Epithelial cell of proximal tubule (primary cell): ENCODE data around the gene CDK6. TPM values are rescaled to one million over a fixed set of nuclear protein-coding genes. Genes with fewer than 3 reads are reported as not detected.
"Not testable (repeated sequence)": the region's sequence is repeated elsewhere in the genome, so short reads cannot be mapped to it uniquely, and the experiment has no call there.

Experiments used
- DNase-seq: peaks from one replicate; pipeline ENCODE4 v3.0.0-alpha.2; 2011; ENCODE audit warnings: low read depth
- H3K4me3 ChIP-seq: 2 replicates; pipeline ENCODE4 v1.5.1; 2011; ENCODE audit warnings: low read depth, mild to moderate bottlenecking, low read length
- CTCF ChIP-seq: conservative IDR thresholded peaks from 2 replicates; pipeline ENCODE4 v1.5.1; 2012; ENCODE audit warnings: low read depth, mild to moderate bottlenecking, low read length
- total RNA-seq: library from RNA; depleted of rRNA; stranded (reverse); fragments of >200 nt; gene quantifications from 2 replicates; pipeline ENCODE4 v1.2.3, GENCODE V29; 2015

Gene CDK6
- total RNA-seq, 1 donor from 2014 or later: 99.4 TPM

DNA sequence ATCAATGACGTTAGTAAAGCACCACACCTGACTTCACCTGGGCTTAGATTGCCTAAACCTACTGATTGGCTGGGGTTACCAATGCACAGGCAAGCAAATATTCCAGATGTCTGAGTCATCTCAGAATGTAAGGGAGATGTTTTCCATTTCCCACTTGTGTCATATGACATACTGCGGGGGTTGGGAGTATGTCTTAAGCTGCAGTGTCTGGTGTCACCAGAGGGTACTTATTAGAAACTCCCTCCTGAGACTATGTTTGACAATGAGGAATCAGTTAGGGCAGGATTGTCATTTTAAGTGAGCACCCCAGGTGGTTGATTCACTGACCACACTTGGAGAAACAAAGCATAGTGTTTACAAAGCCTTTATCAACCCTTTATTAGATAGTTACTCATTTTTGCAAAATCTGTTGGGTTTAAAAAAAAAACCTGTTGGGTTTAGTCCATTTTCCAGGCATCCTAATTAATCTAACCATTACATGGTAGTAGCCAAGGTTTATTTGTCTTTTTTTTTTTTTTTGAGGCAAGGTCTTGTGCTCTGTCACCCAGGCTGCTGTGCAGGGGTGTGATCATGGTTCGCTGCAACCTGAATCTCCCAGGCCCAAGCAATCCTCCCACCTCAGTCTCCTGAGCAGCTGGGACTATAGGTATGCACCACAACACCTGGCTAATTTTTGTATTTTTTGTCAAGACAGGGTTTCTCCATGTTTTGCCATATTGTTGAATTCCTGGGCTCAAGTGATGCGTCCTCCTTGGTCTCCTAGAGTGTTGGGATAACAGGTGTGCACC, 72.5 kb downstream of the CDK6 start:
- DNase-seq: peak; percentile 79
- peak; percentile 19 for TF ChIP-seq CTCF
- H3K4me3 ChIP-seq: no peak overlapping the region

GRCh38 chr7:92762851-92763250, 73.5 kb downstream of the CDK6 start:
- no peak for DNase-seq
- no peak overlapping the region for H3K4me3 ChIP-seq
- TF ChIP-seq CTCF: no peak

DNA sequence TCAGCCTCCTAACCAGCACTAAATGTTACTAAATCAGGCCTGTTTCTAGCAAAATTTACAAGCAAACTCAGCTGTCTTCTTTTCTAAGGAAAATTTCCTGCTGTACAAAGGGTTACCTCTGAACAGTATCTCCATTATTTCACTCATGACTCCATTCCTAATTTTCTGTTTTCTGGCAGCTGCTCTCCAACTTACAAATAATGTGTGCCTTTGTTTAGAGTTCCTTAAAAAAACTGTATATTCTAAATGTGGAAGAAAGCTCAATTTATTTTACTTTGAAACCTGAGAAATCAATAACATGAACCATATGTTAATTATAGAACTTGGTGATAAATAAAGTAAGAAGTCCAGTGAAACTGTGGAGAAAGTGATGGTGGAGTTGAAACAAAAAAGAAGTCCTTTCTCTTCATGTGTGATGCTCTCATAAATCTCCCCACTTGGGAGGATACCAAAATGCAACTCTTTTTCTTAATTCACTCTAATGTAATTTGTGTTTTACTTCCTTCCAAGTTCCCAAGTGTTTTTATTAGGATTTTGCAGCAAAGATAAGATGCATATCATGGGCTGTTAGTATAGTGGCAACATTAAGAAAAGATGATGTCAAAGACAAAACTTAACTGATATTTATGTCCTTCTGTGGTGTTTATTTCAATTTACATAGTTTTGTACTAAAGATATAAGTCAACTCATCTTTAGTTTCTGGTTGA, 74.8 kb downstream of the CDK6 start:
- no peak overlapping the region for H3K4me3 ChIP-seq
- no peak for TF ChIP-seq CTCF
- DNase-seq: no peak

DNA sequence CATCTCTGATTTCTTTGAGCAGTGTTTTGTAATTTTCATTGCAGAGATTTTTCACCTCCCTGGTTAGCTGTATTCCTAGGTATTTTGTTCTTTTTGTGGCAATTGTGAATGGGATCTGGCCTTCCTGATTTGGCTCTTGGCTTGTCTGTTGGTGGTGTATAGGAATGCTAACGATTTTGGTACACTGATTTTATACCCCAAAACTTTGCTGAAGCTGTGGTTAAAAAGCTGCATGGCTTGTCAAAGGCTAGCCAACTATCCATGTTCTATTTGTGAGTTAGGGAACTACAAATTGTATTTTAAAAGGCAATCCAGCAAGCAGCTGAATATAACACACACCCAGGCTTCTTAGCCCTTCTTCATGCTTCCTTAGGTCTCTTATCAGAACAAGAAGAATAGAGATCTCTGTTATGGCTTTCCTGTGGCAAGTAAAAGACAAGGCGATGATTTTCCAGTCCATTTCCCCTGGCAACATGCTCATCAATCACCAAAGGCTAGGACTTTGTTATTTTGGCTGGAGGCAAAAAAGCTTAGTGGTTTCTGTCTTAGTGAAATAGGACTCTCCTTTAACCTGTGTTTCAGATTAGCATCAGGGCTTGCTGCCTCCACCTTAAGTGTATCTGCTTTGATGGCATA, 77.5 kb downstream of the CDK6 start:
- no peak overlapping the region for H3K4me3 ChIP-seq
- DNase-seq: no peak
- no peak for TF ChIP-seq CTCF

GRCh38 chr7:92757311-92757910, 79.0 kb downstream of the CDK6 start:
- DNase-seq, H3K4me3 ChIP-seq: not testable (repeated sequence)

DNA sequence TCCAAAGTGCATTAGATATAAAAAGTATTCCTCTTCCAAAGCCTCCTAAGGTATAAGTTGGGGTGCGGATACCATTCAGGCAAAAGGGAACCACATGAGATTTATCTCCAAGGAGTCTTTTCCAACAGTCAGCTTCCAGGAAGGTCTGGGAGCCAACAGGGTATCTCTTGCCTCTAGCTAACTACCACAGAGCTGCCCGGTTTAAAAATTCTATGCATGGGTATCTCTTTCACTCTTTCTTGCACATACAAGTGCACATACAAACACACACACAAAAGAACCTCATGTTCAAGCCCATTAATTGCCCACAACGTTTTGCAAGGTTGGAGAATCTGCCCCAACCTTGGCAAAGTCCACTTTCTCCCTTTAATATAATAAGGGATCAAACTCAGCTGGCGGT, 80.7 kb downstream of the CDK6 start:
- no peak for DNase-seq
- no peak for TF ChIP-seq CTCF
- no peak overlapping the region for H3K4me3 ChIP-seq

DNA sequence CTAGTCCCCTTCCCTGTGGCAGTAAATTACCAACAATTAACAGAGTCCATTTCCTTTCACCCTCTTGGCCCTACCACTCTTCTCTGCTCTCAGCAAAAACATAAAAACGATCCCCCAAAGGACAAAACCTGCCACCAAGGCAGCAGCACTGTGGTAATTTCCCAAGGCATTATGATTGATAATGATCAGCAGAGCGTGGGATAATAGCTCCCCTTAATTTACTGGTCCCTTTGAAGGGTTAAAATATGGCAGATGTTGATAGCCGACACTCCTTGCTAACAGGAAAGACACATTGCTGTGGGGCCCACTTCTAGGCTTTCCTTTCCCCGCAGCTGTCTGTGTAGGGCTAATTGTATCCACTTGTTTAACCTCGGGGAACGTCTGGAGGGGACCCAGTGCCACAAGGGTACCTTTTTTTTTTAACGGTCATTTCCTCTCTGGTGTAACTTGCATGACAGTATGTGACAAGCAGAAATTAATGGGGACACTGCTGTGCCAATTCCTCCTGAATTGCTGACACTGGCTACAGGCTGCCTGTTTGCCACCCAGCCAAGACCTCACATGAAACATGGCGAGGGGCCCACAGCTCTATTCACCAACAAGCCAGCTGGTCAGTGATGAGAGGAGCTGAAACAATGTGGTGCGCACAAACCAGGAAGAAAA, 81.3 kb downstream of the CDK6 start:
- TF ChIP-seq CTCF: no peak
- DNase-seq: no peak
- H3K4me3 ChIP-seq: no peak overlapping the region
